Mucosa of descending colon (tissue), 3 donors: ENCODE measurements around the gene FBLL1. TPM values are rescaled to one million over a fixed set of nuclear protein-coding genes. Genes with fewer than 3 reads are reported as not detected.

Experiments used
- ATAC-seq: fragments of 200-7000 bp; cut with Tn5 transposase; one replicate; pipeline ENCODE4 v1.9.1; 2020; ENCODE audit warnings: mild to moderate bottlenecking, moderate library complexity
- DNase-seq, 3 donors: peaks; one replicate each; pipeline ENCODE4 v3.0.0-alpha.2; 2020
- H3K36me3 ChIP-seq: fragments of 200-600 bp; one replicate; pipeline ENCODE4 v1.8.0; 2021; ENCODE audit warnings: low read depth, mild to moderate bottlenecking
- H3K4me1 ChIP-seq: fragments of 200-600 bp; one replicate; pipeline ENCODE4 v1.8.0; 2021; ENCODE audit warnings: low read depth, mild to moderate bottlenecking
- H3K4me3 ChIP-seq: fragments of 200-600 bp; one replicate; pipeline ENCODE4 v1.8.0; 2021; ENCODE audit warnings: mild to moderate bottlenecking
- H3K9me3 ChIP-seq: fragments of 200-600 bp; one replicate; pipeline ENCODE4 v1.8.0; 2021; ENCODE audit warnings: mild to moderate bottlenecking
- CTCF ChIP-seq: fragments of 200-600 bp; IDR thresholded peaks from one replicate; pipeline ENCODE4 v1.8.0; 2022; ENCODE audit warnings: antibody characterized with exemption, mild to moderate bottlenecking
- intact Hi-C, 2 donors: fragments of 100-400 bp; cut with DNase I in 1 of 2; cut with micrococcal nuclease in 1 of 2; formaldehyde crosslinking; loops; one replicate each; pipeline versions ENCODE4 v1.11.0 to v1.11.1; 2022; cut with DNase I, micrococcal nuclease
- total RNA-seq, 3 donors: library from RNA; stranded (reverse); fragmentation: NEBNext Ultra II Directional in 2 of 3; extraction: Animal tissue kit (Norgen Biotek cat#: 25700) in 2 of 3; gene quantifications; one replicate each; pipeline versions ENCODE4 v1.2.1 to v1.2.4, GENCODE V29; 2021 to 2023
- donor health status: DM: no; HTN: no; CAD: no; lungs with moderate emphysema.
- donor health status: DM: no; HTN: no; CAD: no.
- donor health status: DM: no; HTN: yes; CAD: no.

Gene FBLL1
- total RNA-seq, 3 donors from 2014 or later: 0.26 to 0.76 (median 0.51) TPM

GRCh38 chr5:168537176-168537575 is 8.1 kb downstream of the FBLL1 start:
- Histone ChIP-seq H3K36me3 (no peaks in the 10 kb centered on the region), H3K4me3 (no peak overlapping the region), H3K9me3 (no peaks in the 10 kb centered on the region), H3K4me1 (no peaks in the 10 kb centered on the region)
- intact Hi-C loops: no loop called here
- TF ChIP-seq CTCF: no peak
- DNase-seq (no peak), ATAC-seq (no peak)

GRCh38 chr5:168549554-168549953 is 20.4 kb downstream of the FBLL1 start:
- intact Hi-C loops: no loop called here
- no peak for DNase-seq
- ATAC-seq: no peak
- no peaks in the 10 kb centered on the region for H3K36me3 ChIP-seq
- no peaks in the 10 kb centered on the region for H3K4me1 ChIP-seq
- TF ChIP-seq CTCF: no peak
- H3K9me3 ChIP-seq: no peaks in the 10 kb centered on the region
- no peak overlapping the region for H3K4me3 ChIP-seq

GRCh38 chr5:168550656-168551055 is 21.6 kb downstream of the FBLL1 start:
- Histone ChIP-seq H3K4me3 (no peak overlapping the region), H3K9me3 (no peaks in the 10 kb centered on the region), H3K36me3 (no peaks in the 10 kb centered on the region), H3K4me1 (no peaks in the 10 kb centered on the region)
- no peak for ATAC-seq
- no peak for DNase-seq
- TF ChIP-seq CTCF: no peak
- intact Hi-C loops: no loop called here

GRCh38 chr5:168552146-168552545 is 23.0 kb downstream of the FBLL1 start:
- ATAC-seq: no peak
- Histone ChIP-seq H3K4me3 (no peak overlapping the region), H3K4me1 (no peaks in the 10 kb centered on the region), H3K9me3 (no peaks in the 10 kb centered on the region), H3K36me3 (no peaks in the 10 kb centered on the region)
- no peak for TF ChIP-seq CTCF
- intact Hi-C loops: no loop called here
- no peak for DNase-seq

GRCh38 chr5:168553377-168554130 is 24.4 kb downstream of the FBLL1 start:
- H3K4me3 ChIP-seq: no peak overlapping the region
- H3K36me3 ChIP-seq: no peaks in the 10 kb centered on the region
- TF ChIP-seq CTCF: no peak
- H3K4me1 ChIP-seq: no peaks in the 10 kb centered on the region
- intact Hi-C loops: no loop called here
- DNase-seq (no peak), ATAC-seq (no peak)
- H3K9me3 ChIP-seq: no peaks in the 10 kb centered on the region
